Spleen (tissue), 11 donors: Measurements from ENCODE around the gene SLC35F3. TPM values are rescaled to one million over a fixed set of nuclear protein-coding genes. Genes with fewer than 3 reads are reported as not detected.

Experiments used
- DNase-seq: peaks from one replicate; pipeline ENCODE4 v3.0.0-alpha.2; 2020
- H3K27ac ChIP-seq, 8 donors: fragments of 200-600 bp; sonication (generic) in 7 of 8; 1 replicate in 4 of 8; 2 replicates in 4 of 8; pipeline versions ENCODE4 v1.5.0 to v1.8.0; 2016 to 2021; ENCODE audit warnings: inconsistent platforms in 4 of 8, mild to moderate bottlenecking in 4 of 8, moderate library complexity in 1 of 8
- H3K27me3 ChIP-seq, 7 donors: fragments of 200-600 bp; sonication (generic) in 6 of 7; replicated peaks in 1 of 7; 1 replicate in 4 of 7; 2 replicates in 3 of 7; pipeline versions ENCODE4 v1.5.0 to v1.8.0; 2016 to 2021; ENCODE audit warnings: inconsistent platforms in 3 of 7, mild to moderate bottlenecking in 1 of 7
- H3K36me3 ChIP-seq, 6 donors: fragments of 200-600 bp; sonication (generic) in 5 of 6; 1 replicate in 4 of 6; 2 replicates in 2 of 6; pipeline versions ENCODE4 v1.5.0 to v1.8.0; 2016 to 2021; ENCODE audit warnings: inconsistent platforms in 2 of 6
- H3K4me1 ChIP-seq, 6 donors: fragments of 200-600 bp; sonication (generic) in 5 of 6; 1 replicate in 3 of 6; 2 replicates in 3 of 6; pipeline versions ENCODE4 v1.5.0 to v1.8.0; 2016 to 2021; ENCODE audit warnings: inconsistent platforms in 3 of 6
- H3K4me3 ChIP-seq, 8 donors: fragments of 200-600 bp; sonication (generic) in 7 of 8; 1 replicate in 4 of 8; 2 replicates in 4 of 8; pipeline versions ENCODE4 v1.5.0 to v1.8.0; 2016 to 2021; ENCODE audit warnings: inconsistent platforms in 4 of 8, mild to moderate bottlenecking in 4 of 8, moderate library complexity in 2 of 8
- H3K9me3 ChIP-seq, 8 donors: fragments of 200-600 bp; sonication (generic) in 7 of 8; 1 replicate in 4 of 8; 2 replicates in 4 of 8; pipeline versions ENCODE4 v1.5.0 to v1.8.0; 2016 to 2021; ENCODE audit warnings: inconsistent platforms in 4 of 8
- CTCF ChIP-seq, 11 experiments: fragments of 200-600 bp in 7 of 11; fragments of 450-650 bp in 4 of 11; sonication (generic) in 4 of 11; IDR thresholded peaks in 8 of 11; conservative IDR thresholded peaks in 3 of 11; 1 replicate in 7 of 11; 2 replicates in 4 of 11; pipeline versions ENCODE4 v1.4.0 to v1.8.0; 2016 to 2021; ENCODE audit warnings: antibody characterized with exemption in 11 of 11, inconsistent platforms in 4 of 11, mild to moderate bottlenecking in 1 of 11
- POLR2A ChIP-seq, 3 donors: fragments of 450-650 bp; IDR thresholded peaks; one replicate each; pipeline ENCODE4 v1.5.1; 2017; ENCODE audit warnings: antibody characterized with exemption in 3 of 3, mild to moderate bottlenecking in 1 of 3
- POLR2AphosphoS5 ChIP-seq, 3 donors: sonication (generic); formaldehyde crosslinking; IDR thresholded peaks; one replicate each; pipeline ENCODE4 v1.5.1; 2017; ENCODE audit warnings: antibody characterized with exemption in 3 of 3
- WGBS, 5 donors: extraction: QIAGEN DNeasy Blood & Tissue Kit in 3 of 5; methylation state at CpG; one replicate each; pipeline versions ENCODE4 v1.1.5 to v1.1.7; 2013 to 2018; 5-methylcytosine and 5-hydroxymethylcytosine counted together
- intact Hi-C: fragments of 100-400 bp; cut with DNase I; formaldehyde crosslinking; loops from one replicate; pipeline ENCODE4 v1.15.0; 2023; ENCODE audit warnings: low total_unique reads
- microRNA-seq, 3 donors: library from miRNA; unstranded; fragments of <30 nt; microRNA quantifications; one replicate each; pipeline versions ENCODE4 to v1.1.0, GENCODE V29; 2019 to 2020
- polyA plus RNA-seq, 3 donors: library from polyadenylated mRNA; stranded (reverse); fragments of 200-250 nt; gene quantifications; one replicate each; pipeline ENCODE4 v1.2.1, GENCODE V29; 2013
- small RNA-seq, 4 donors: library from RNA; depleted of rRNA; stranded (forward); fragments of <200 nt; gene quantifications; one replicate each; pipeline ENCODE3, GENCODE V24; 2016
- total RNA-seq, 7 donors: library from RNA; depleted of rRNA in 3 of 7; stranded (reverse); fragments of >200 nt in 3 of 7; fragmentation: NEBNext Ultra II Directional in 4 of 7; extraction: Animal tissue kit (Norgen Biotek cat#: 25700) in 4 of 7; gene quantifications; one replicate each; pipeline versions ENCODE4 v1.1.0 to v1.2.1, GENCODE V29; 2016 to 2021
- donor health status: healthy with polysubstance abuse.
- donor health status: DM: no; HTN: no; CAD: no; lungs with moderate emphysema.
- donor health status: DM: no; HTN: no; CAD: no.
- donor health status: Bipolar disorder and iron deficiency.
- donor health status: healthy.
- donor health status: DM: no; HTN: no; CAD: no.
- donor health status: DM: yes; HTN: yes; CAD: no.

The SLC35F3 gene
- total and polyA plus RNA-seq, 10 donors, result 0.03 to 0.44 (median 0.11) TPM; not detected in 5

- WGBS, 5 donors, result 0 to 1% (median 1%) methylated on average over 60 to 62 of the region's 62 CpGs
- TF ChIP-seq POLR2AphosphoS5 (IDR thresholded peaks at IDR 0.05) (peak; percentile 92 to 99 (median 93)), POLR2A (IDR thresholded peaks at IDR 0.05) (peak; percentile 24 to 82 (median 66)), CTCF (IDR thresholded peaks at IDR 0.05 in 8 of 11, conservative IDR thresholded peaks at IDR 0.05 in 3 of 11) (peak in 4 of 11 experiments; percentile 10 to 35 (median 22))
- peak; percentile 97 for DNase-seq
- H3K4me3 ChIP-seq, result peak within 1 kb of the TSS; percentile 57 to 87 (median 64)
- peaks cover 21 to 53% (median 33%) of the 10 kb centered on the region in 6 donors for H3K4me1 ChIP-seq
- H3K9me3 ChIP-seq, result no peaks in the 10 kb centered on the region
- peaks cover 0 to 34% (median 22%) of the 10 kb centered on the region in 6 donors for H3K36me3 ChIP-seq
- no peaks in the 10 kb centered on the region for H3K27me3 ChIP-seq
- H3K27ac ChIP-seq, result peak within 1 kb of the TSS; percentile 93 to 99 (median 98)
- intact Hi-C loops, result no loop called here
Measured at GRCh38 chr1:234373064-234373958, 468.8 kb downstream of the SLC35F3 start, which contains the start of gene COA6. COA6 (plus strand) TSS chr1:234373456; CDS start chr1:234373467, 11 bp downstream.

DNA sequence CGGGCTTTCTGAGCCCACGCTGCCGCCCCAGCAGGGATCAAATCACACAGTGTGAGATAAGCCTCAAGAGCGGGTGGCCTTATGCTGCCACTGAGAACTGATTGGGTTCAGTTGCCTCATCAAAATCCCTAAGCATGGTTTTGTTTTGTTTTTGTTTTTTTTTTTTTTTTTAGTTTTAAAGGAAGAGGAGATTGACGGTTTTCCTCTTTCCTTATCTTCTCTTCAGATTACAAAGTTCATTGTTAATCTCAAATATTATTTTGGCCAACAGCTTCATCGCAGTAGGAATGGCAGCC, 469.4 kb downstream of the SLC35F3 start:
- intact Hi-C loops, result no loop called here
- no peak for DNase-seq

More for the DNA sequence above, 469.4 kb downstream of the SLC35F3 start:
- Histone ChIP-seq H3K27me3 (no peaks in the 10 kb centered on the region), H3K9me3 (no peaks in the 10 kb centered on the region), H3K4me1 (peaks cover 21 to 53% (median 33%) of the 10 kb centered on the region in 6 donors), H3K27ac (peak overlapping the region; percentile 93 to 99 (median 98)), H3K4me3 (peak overlapping the region; percentile 57 to 87 (median 64)), H3K36me3 (peaks cover 0 to 40% (median 24%) of the 10 kb centered on the region in 6 donors)
- TF ChIP-seq POLR2A (IDR thresholded peaks at IDR 0.05), result no peak
- no peak for TF ChIP-seq CTCF (IDR thresholded peaks at IDR 0.05 in 8 of 11, conservative IDR thresholded peaks at IDR 0.05 in 3 of 11)
- TF ChIP-seq POLR2AphosphoS5 (IDR thresholded peaks at IDR 0.05), result no peak
- 4 to 7% (median 6%) methylated on average over 6 of the region's 6 CpGs for WGBS, 5 donors

Small RNA genes lying within 50 kb of the gene (microRNA-seq; reads per million reads assigned to microRNA genes)
- 0 to 1.1 (median 0.36) reads per million in 3 donors for gene MIR4671

Small RNA genes lying within 50 kb of the gene (small RNA-seq; reads per million reads assigned to genes)
- 0 to 0.69 (median 0) reads per million in 4 donors for gene MIR4671
